HAP-1 (cell line): ENCODE data around the gene SPART.
A peak's percentile ranks its signal among the peaks of the same experiment; 100 is the strongest.

Experiments used
- DNase-seq, 2 experiments: peaks; one replicate each; pipeline ENCODE4 v3.0.0-alpha.2; 2016 to 2020; ENCODE audit warnings: low spot score in 2 of 2
- H3K27me3 ChIP-seq: fragments of 250-450 bp; sonication (Bioruptor Pico); 2 replicates; pipeline ENCODE4 v1.5.1; 2020; ENCODE audit warnings: low read depth, mild to moderate bottlenecking, moderate library complexity
- H3K36me3 ChIP-seq: fragments of 250-450 bp; sonication (Bioruptor Pico); replicated peaks from 2 replicates; pipeline ENCODE4 v1.5.1; 2020; ENCODE audit warnings: mild to moderate bottlenecking
- H3K4me1 ChIP-seq: fragments of 250-450 bp; sonication (Bioruptor Pico); 2 replicates; pipeline ENCODE4 v1.5.1; 2020; ENCODE audit warnings: mild to moderate bottlenecking
- H3K4me3 ChIP-seq: fragments of 250-450 bp; sonication (Bioruptor Pico); 2 replicates; pipeline ENCODE4 v1.5.1; 2020; ENCODE audit warnings: mild to moderate bottlenecking, moderate library complexity
- H3K9me3 ChIP-seq: fragments of 250-450 bp; sonication (Bioruptor Pico); 2 replicates; pipeline ENCODE4 v1.5.1; 2020; ENCODE audit warnings: mild to moderate bottlenecking, moderate library complexity
- in situ Hi-C: fragments of 300-500 bp; cut with MboI; formaldehyde crosslinking; loops from 3 replicates; pipeline ENCODE4 v1.14.3; 2020; ENCODE audit warnings: low sequenced_read_pairs, inconsistent platforms, mixed read lengths

Gene SPART

GRCh38 chr13:36346222-36347083 is at the start of gene SPART:
SPART (minus strand) TSS chr13:36346394; CDS start chr13:36335830, 10,564 bp downstream.
- Histone ChIP-seq H3K4me1 (peaks cover 25% of the 10 kb centered on the region), H3K36me3 (no peaks in the 10 kb centered on the region), H3K27me3 (no peaks in the 10 kb centered on the region), H3K9me3 (no peaks in the 10 kb centered on the region), H3K4me3 (peak within 1 kb of the TSS; percentile 64)
- in situ Hi-C loops = no loop called here
- DNase-seq = peak; percentile 94 to 95

DNA sequence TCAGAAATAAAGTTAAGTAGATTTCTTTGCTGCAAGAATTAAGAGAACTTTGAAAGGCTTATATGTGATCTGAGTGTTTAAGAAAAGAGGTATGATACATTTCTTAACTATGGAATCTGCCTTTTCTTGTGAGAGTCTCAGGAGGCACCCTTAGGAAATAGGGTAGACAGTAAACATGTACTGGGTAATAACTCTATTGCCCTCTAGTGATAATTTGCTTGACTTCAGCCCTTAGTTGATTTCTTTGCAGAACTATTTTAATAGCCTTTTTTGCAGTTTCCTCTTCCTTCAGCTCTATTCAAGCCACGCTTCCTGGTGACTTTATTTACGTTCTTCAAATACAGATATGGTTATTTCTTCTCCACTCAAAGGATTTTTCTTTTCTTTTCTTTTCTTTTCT is 49.1 kb upstream of the SPART start:
- DNase-seq = peak in 1 of 2 experiments; percentile 35
- in situ Hi-C loops = no loop called here
- H3K4me1 ChIP-seq = no peaks in the 10 kb centered on the region
- no peaks in the 10 kb centered on the region for H3K9me3 ChIP-seq
- no peaks in the 10 kb centered on the region for H3K27me3 ChIP-seq
- H3K36me3 ChIP-seq = no peaks in the 10 kb centered on the region
- H3K4me3 ChIP-seq = no peak overlapping the region

- H3K4me1 ChIP-seq = no peaks in the 10 kb centered on the region
- H3K9me3 ChIP-seq = no peaks in the 10 kb centered on the region
- in situ Hi-C loops = no loop called here
- 0 out of 2 replicates have a peak, but pooled peaks cover 2% of the 10 kb centered on the region for H3K27me3 ChIP-seq
- no peak for DNase-seq
- no peak overlapping the region for H3K4me3 ChIP-seq
- H3K36me3 ChIP-seq = no peaks in the 10 kb centered on the region
Observed at GRCh38 chr13:36385489-36385888, 39.3 kb upstream of the SPART start.

- in situ Hi-C loops = no loop called here
- no peak for DNase-seq
Observed at GRCh38 chr13:36382030-36382429, 35.8 kb upstream of the SPART start.

GRCh38 chr13:36377826-36378468 is 31.8 kb upstream of the SPART start:
- H3K4me1 ChIP-seq = no peaks in the 10 kb centered on the region
- no peak for DNase-seq
- H3K27me3 ChIP-seq = no peaks in the 10 kb centered on the region
- in situ Hi-C loops = no loop called here
- H3K9me3 ChIP-seq = no peaks in the 10 kb centered on the region
- H3K4me3 ChIP-seq = no peak overlapping the region
- H3K36me3 ChIP-seq = no peaks in the 10 kb centered on the region

More at GRCh38 chr13:36382030-36382429, 35.8 kb upstream of the SPART start:
- Histone ChIP-seq H3K27me3 (0 out of 2 replicates have a peak, but pooled peaks cover 2% of the 10 kb centered on the region), H3K4me1 (no peaks in the 10 kb centered on the region), H3K36me3 (no peaks in the 10 kb centered on the region), H3K4me3 (no peak overlapping the region), H3K9me3 (no peaks in the 10 kb centered on the region)

GRCh38 chr13:36374063-36374462 is 27.9 kb upstream of the SPART start:
- no peaks in the 10 kb centered on the region for H3K9me3 ChIP-seq
- in situ Hi-C loops = no loop called here
- H3K36me3 ChIP-seq = no peaks in the 10 kb centered on the region
- H3K4me3 ChIP-seq = no peak overlapping the region
- no peaks in the 10 kb centered on the region for H3K27me3 ChIP-seq
- H3K4me1 ChIP-seq = no peaks in the 10 kb centered on the region
- no peak for DNase-seq

GRCh38 chr13:36371185-36371584 is 25.0 kb upstream of the SPART start:
- in situ Hi-C loops = no loop called here
- Histone ChIP-seq H3K27me3 (no peaks in the 10 kb centered on the region), H3K4me3 (no peak overlapping the region), H3K36me3 (no peaks in the 10 kb centered on the region), H3K4me1 (no peaks in the 10 kb centered on the region), H3K9me3 (no peaks in the 10 kb centered on the region)
- no peak for DNase-seq

DNA sequence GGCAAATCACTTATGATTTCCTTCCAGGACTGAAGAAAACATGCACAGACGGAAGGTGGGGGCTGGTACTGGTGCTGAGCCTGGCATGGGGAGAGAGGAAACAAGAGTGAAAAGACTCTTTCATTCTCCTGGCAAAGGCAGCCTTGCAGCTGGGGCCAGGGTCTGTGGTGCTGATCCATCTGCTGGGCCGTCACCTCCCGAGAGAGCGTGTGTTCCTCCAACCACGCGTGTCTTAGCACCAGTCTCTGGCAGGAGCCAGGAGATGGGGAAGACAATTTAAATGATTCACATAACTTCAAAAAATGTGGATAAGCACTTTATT is 23.9 kb upstream of the SPART start:
- Histone ChIP-seq H3K9me3 (no peaks in the 10 kb centered on the region), H3K4me1 (no peaks in the 10 kb centered on the region)
- in situ Hi-C loops = no loop called here

DNA sequence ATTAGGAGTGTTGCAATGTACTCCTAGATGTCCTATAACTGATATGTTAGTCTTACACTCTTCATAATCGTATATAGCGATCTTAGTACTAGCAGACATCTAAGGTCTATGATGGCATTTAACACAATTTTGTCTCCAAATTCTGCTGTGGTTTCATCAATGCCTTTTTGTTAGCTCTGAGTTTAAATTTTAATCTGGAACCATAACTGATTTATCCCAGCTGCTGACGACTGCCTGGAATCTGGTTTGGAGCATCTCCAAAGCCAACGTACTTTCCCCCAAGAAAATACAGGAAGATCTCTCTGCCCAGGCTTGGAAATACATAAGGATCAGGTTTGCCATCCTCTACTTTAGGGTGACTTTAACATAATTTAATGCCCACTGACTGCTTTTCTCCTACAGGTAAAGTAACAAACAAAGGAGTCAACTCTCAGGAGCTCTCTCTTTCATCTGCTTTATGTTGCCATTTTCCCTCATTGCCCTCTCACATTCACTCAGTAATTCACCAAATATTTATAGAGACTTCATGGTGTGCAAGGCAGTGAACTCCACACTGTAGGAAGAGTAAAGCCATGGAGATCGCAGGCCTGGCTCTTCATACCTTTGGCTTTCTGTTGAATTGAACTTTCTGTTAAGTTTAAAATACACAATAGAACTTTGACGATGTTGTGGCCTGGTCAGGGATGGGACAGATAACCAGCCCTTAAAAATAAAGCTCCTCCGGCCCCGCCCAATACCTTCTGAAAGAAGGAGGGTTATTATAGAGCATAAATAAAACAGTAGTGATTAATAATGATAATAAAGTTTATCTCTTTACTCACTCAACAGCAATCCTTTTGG is 23.3 kb upstream of the SPART start:
- in situ Hi-C loops = no loop called here
- Histone ChIP-seq H3K9me3 (no peaks in the 10 kb centered on the region), H3K36me3 (no peaks in the 10 kb centered on the region), H3K4me3 (no peak overlapping the region), H3K27me3 (no peaks in the 10 kb centered on the region), H3K4me1 (no peaks in the 10 kb centered on the region)
- DNase-seq = no peak

More for the DNA sequence above, 23.9 kb upstream of the SPART start:
- Histone ChIP-seq H3K27me3 (no peaks in the 10 kb centered on the region), H3K4me3 (no peak overlapping the region), H3K36me3 (no peaks in the 10 kb centered on the region)
- DNase-seq = no peak

- Histone ChIP-seq H3K4me3 (no peak overlapping the region), H3K4me1 (no peaks in the 10 kb centered on the region), H3K36me3 (no peaks in the 10 kb centered on the region), H3K27me3 (no peaks in the 10 kb centered on the region), H3K9me3 (no peaks in the 10 kb centered on the region)
- DNase-seq = no peak
- in situ Hi-C loops = no loop called here
Observed at GRCh38 chr13:36366031-36366430, 19.8 kb upstream of the SPART start.

DNA sequence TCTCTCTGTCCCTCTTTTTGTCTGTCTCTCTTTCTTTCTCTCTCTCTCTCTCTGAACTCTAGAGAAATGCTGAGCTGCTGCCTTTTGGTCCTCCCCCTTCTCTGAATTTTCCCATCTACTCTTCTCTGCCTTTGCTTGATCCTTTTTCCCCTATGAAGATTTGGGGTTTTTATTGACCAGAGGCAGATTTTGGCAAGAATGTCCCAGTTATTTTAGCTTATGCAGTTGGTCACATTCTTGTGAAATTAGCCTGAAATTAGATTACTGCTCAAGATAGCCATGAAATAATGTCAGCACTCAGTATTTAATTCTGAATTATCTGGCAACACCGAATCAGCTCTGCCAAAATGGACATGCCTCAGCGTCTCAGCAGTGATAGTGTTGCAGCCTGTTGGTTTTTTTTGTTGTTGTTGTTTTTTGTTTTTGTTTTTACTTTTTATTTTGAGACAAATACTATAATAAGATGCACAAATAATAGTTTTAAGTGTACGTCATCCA is 17.2 kb upstream of the SPART start:
- in situ Hi-C loops = no loop called here
- H3K4me1 ChIP-seq = no peaks in the 10 kb centered on the region
- no peak overlapping the region for H3K4me3 ChIP-seq
- H3K36me3 ChIP-seq = no peaks in the 10 kb centered on the region
- H3K27me3 ChIP-seq = no peaks in the 10 kb centered on the region
- no peaks in the 10 kb centered on the region for H3K9me3 ChIP-seq
- no peak for DNase-seq

DNA sequence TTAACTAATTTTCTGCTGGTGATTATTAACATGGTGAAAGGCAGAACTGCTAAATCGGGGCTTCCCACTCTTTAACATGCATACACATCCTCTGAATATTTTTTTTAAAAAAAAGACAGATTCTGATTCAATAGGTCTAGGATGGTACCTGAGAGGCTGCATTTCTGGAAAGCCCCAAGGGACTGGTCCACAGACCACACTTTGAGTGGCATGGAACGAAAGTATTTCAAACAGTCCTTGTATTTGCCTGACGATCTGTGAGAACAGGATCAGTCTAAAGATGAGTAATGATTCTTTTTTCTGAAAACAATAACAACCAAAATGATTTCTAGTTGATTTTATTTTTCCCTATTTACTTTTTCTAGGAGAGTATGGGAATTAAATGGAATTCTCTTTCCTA is 16.7 kb upstream of the SPART start:
- H3K4me1 ChIP-seq = no peaks in the 10 kb centered on the region
- no peaks in the 10 kb centered on the region for H3K9me3 ChIP-seq
- H3K27me3 ChIP-seq = no peaks in the 10 kb centered on the region
- no peak for DNase-seq
- no peaks in the 10 kb centered on the region for H3K36me3 ChIP-seq
- in situ Hi-C loops = no loop called here
- H3K4me3 ChIP-seq = no peak overlapping the region

GRCh38 chr13:36362251-36362650 is 16.1 kb upstream of the SPART start:
- Histone ChIP-seq H3K36me3 (no peaks in the 10 kb centered on the region), H3K4me1 (peaks cover 2% of the 10 kb centered on the region; the same call in 1 of the 2 replicates), H3K4me3 (no peak overlapping the region), H3K27me3 (no peaks in the 10 kb centered on the region), H3K9me3 (no peaks in the 10 kb centered on the region)
- in situ Hi-C loops = no loop called here
- DNase-seq = no peak
